ENCODE results near the gene LMO7. TPM values are rescaled to one million over a fixed set of nuclear protein-coding genes. Genes with fewer than 3 reads are reported as not detected.

The LMO7 gene
- total RNA-seq, 1 experiment from 2014 or later: 11.8 TPM

- Histone ChIP-seq H3K27ac (ENCODE audit: low read length) (no peak overlapping the region), H3K27me3 (ENCODE audit: control insufficient read depth, insufficient read depth, low read length) (no peaks in the 10 kb centered on the region), H3K4me1 (ENCODE audit: control insufficient read depth, insufficient read depth, low read length) (no peaks in the 10 kb centered on the region; the same call in none of the 2 replicates), H3K36me3 (ENCODE audit: control insufficient read depth, insufficient read depth, low read length) (no peaks in the 10 kb centered on the region; the same call in 1 of the 2 replicates), H3K9me3 (ENCODE audit: control insufficient read depth, insufficient read depth, low read depth, low read length) (no peaks in the 10 kb centered on the region), H3K4me3 (ENCODE audit: low read depth in 2 of 2, low read length in 2 of 2) (no peak overlapping the region)
- DNase-seq (ENCODE audit: low read depth, low spot score) (no peak), ATAC-seq (no peak)
- ChIA-PET CTCF (no interaction called here), POLR2A (no interaction called here)
- in situ Hi-C loops (cut with HindIII; ENCODE audit: low pct_unique_long_range_greater_than_20kb, low sequenced_read_pairs) (no loop called here), intact Hi-C loops (cut with micrococcal nuclease; ENCODE audit: unreplicated experiment) (no loop called here)
- no TSS peak for BruUV-seq (replicated peaks)
- TF ChIP-seq TCF7L2 (IDR thresholded peaks at IDR 0.05; ENCODE audit: low read depth, low read length): no peak
- TF ChIP-seq POLR2AphosphoS5 (IDR thresholded peaks at IDR 0.05; ENCODE audit: low read depth, low read length): no peak
- no peak for TF ChIP-seq SIN3A (IDR thresholded peaks at IDR 0.05; ENCODE audit: borderline replicate concordance, insufficient read depth, low read depth, low read length)
- TF ChIP-seq CTCF (IDR thresholded peaks at IDR 0.05): no peak
- no peak for TF ChIP-seq REST (IDR thresholded peaks at IDR 0.05; ENCODE audit: insufficient read depth in 1 of 2, low read depth in 2 of 2, low read length in 1 of 2)
Observed at GRCh38 chr13:75770592-75771011, 134.5 kb downstream of the LMO7 start.

- Histone ChIP-seq H3K27me3 (ENCODE audit: control insufficient read depth, insufficient read depth, low read length) (no peaks in the 10 kb centered on the region), H3K4me1 (ENCODE audit: control insufficient read depth, insufficient read depth, low read length) (no peaks in the 10 kb centered on the region; the same call in none of the 2 replicates), H3K9me3 (ENCODE audit: control insufficient read depth, insufficient read depth, low read depth, low read length) (no peaks in the 10 kb centered on the region), H3K4me3 (ENCODE audit: low read depth in 2 of 2, low read length in 2 of 2) (no peak overlapping the region), H3K36me3 (ENCODE audit: control insufficient read depth, insufficient read depth, low read length) (no peaks in the 10 kb centered on the region; the same call in 1 of the 2 replicates), H3K27ac (ENCODE audit: low read length) (no peak overlapping the region)
- in situ Hi-C loops (cut with HindIII; ENCODE audit: low pct_unique_long_range_greater_than_20kb, low sequenced_read_pairs): no loop called here
- no peak for DNase-seq (ENCODE audit: low read depth, low spot score)
- CTCF ChIA-PET: no interaction called here
- no peak for ATAC-seq
- intact Hi-C loops (cut with micrococcal nuclease; ENCODE audit: unreplicated experiment): no loop called here
- BruUV-seq (replicated peaks): no TSS peak
- TF ChIP-seq SIN3A (IDR thresholded peaks at IDR 0.05; ENCODE audit: borderline replicate concordance, insufficient read depth, low read depth, low read length) (no peak), REST (IDR thresholded peaks at IDR 0.05; ENCODE audit: insufficient read depth in 1 of 2, low read depth in 2 of 2, low read length in 1 of 2) (no peak), TCF7L2 (IDR thresholded peaks at IDR 0.05; ENCODE audit: low read depth, low read length) (no peak), POLR2AphosphoS5 (IDR thresholded peaks at IDR 0.05; ENCODE audit: low read depth, low read length) (no peak), CTCF (IDR thresholded peaks at IDR 0.05) (no peak)
- POLR2A ChIA-PET: no interaction called here
Observed at GRCh38 chr13:75771226-75771625, 135.1 kb downstream of the LMO7 start.

Measured in Panc1 (cell line).